Skin epidermis (tissue), 12 donors: Measurements from ENCODE around the gene RGS19.

Source experiments
- H3K27ac ChIP-seq, 21 experiments: fragments of 200-600 bp; sonication (generic) in 11 of 21; one replicate each; pipeline ENCODE4 v1.5.0; 2020; ENCODE audit warnings: mild to moderate bottlenecking in 3 of 21, inconsistent platforms in 2 of 21, moderate library complexity in 2 of 21
- H3K4me3 ChIP-seq, 7 experiments: fragments of 200-600 bp; sonication (generic) in 2 of 7; one replicate each; pipeline ENCODE4 v1.5.0; 2020; ENCODE audit warnings: inconsistent platforms in 2 of 7, mild to moderate bottlenecking in 2 of 7, moderate library complexity in 1 of 7

The RGS19 gene

DNA sequence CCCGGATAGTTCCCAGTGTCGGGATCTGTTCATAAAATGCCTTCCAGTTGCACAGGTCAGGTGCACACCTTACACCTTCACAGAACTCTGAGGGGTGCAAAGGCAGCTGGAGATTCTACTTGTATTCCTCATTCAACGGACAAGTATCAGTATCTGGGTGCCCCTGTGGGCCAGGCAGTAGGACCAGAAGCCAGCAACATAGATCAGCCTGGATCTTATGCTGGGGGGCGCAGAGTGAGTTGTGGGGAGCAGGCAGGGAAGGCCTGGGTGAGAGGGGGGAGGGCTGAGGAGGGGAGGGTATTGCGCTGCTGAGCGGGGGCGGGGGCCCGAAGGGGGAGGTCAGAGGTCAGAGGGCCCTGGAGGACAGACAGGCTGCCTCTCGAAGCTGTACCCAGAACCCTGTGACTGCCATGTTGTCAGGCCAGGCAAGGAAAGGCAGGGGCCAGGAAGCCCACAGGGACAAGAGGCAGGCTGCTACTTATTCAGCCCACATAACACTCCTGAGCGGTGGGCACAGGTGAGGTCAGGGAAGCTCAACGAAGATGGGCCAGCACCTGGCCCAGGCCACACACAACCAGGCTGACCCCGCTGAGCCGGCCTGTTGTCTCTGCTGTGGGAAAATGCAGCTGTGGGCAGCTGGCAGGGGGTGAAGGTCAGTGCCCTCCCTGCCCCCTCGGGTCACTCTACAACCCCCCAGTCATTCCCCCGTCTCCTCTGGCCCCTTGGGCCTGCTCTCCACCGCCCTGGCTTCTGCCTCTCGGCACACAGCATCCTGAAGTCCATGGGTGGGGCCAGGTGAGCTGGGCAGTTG, 1.7 kb upstream of the RGS19 start:
- peak overlapping the region in 10 of 21 experiments; percentile 52 to 94 (median 77) for H3K27ac ChIP-seq
- H3K4me3 ChIP-seq: peak overlapping the region in 6 of 7 experiments; percentile 0 to 83 (median 64)

DNA sequence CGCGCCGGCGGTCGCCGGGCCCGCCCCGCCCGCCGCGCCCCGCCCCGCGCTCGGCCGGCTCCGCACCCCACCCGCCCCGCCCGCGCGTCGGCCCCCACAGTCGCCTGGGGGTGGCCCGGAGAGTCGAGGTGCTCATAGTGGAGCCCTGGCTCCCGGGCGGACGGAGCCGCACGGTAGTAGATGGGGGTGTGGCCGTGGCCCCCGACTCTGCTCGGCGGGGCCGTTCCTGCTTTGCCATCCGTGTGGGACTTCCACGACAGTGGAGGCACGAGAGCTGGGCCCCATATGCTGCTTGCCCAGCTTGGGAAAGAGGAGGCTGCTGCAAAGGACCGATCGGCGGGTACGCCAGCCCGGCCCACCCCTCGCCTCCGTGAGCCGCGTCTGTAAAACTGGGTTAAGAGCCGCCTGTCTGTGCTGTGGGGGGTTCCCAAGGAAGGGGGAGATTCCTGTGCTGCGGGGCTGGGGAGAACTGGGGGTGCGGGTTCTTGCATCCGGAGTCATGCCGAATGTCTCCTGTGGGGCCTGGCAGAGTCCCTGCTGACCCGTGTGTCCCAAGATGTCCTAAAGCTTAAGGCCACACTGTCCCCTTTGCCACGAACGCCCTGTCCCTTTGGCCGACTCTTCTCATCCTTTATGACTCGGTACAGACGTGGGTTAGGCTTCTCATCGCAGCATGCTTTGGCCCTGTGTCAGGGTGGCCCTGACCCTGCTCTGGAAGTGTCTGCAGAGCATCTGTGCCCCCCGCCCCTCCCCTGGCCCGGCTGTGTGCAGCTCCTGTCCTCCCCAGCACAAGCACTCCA, 895 bp upstream of the RGS19 start, which contains the start of gene OPRL1:
TSS of gene OPRL1 (plus strand) at position 70 of the 800 bp plus-strand sequence. CDS start 12,639 bp downstream, outside the sequence.
- peak within 1 kb of the TSS; percentile 62 to 88 (median 74) for H3K4me3 ChIP-seq
- peak within 1 kb of the TSS; percentile 40 to 94 (median 84) for H3K27ac ChIP-seq

DNA sequence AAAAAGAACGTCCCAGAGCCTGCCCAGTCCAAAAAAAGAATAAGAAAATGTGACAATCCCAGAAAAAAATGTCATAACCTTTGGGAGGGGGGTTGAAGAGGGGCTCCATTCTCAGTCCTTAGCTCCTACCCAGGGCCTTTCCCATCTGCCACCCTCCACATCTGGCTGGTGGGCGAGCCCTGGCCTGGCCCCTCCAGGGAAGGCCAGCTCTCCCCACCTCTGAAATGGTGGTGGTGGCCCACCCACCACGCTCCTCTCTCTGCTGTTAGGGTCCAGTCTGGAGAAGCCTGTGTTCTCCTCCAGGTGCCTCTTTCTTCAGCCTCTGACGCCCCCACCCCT, 415 bp downstream of the RGS19 start:
- Histone ChIP-seq H3K27ac (peak overlapping the region; percentile 40 to 94 (median 84)), H3K4me3 (peak overlapping the region; percentile 62 to 88 (median 74))

DNA sequence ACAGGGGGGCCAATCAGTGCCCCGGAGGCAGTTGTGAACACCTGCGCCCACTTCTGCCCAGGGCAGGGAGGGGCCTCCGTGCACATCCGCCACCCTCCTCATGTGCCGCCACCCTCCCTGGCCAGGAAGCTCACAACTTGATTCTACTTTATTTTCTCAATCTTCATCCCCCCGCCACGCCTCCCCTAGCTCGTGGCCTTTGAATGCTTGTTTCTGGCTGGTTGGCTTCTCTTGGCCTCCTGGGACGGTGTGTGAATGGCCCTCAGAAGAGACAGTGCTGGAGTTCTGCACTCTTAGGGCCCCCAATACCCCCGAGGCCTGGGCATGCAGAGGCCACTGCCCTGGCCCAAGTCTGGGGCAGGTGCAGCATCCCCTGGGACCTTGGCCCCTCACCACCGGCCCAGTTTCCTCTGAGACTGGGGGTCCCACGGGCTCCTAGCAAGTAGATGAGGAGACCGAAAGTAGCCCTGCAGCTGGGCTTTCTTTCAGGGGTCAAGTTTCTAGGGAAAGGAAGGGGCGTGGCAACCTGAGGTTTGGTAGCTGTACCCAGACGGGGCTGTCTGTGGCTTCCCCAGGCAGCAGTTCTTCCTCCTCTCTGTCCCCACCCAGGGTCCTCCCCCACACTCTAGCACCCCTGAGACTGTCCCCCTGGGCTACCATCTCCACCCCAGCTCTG, 1.3 kb downstream of the RGS19 start:
- Histone ChIP-seq H3K27ac (peak overlapping the region in 20 of 21 experiments; percentile 21 to 94 (median 84)), H3K4me3 (peak overlapping the region; percentile 62 to 88 (median 74))

DNA sequence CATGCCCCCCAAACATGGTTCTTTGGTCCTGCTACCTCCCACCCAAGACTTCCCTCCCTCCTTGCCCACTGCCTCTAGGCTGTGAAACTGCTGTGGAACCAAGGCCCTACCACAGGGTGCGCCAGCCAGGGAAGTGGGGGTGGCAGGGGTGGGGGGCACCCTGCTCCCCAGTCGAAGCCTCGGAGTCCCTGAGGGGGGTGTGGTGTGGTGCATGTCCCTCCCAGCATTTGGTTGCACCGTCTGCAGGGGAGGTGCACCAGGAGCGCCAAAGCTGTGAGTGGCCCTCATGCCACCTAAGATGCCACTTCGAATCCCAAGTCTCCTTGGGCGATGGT, 1.8 kb downstream of the RGS19 start:
- H3K27ac ChIP-seq: peak overlapping the region in 18 of 21 experiments; percentile 5 to 94 (median 84)
- peak overlapping the region; percentile 62 to 88 (median 74) for H3K4me3 ChIP-seq

DNA sequence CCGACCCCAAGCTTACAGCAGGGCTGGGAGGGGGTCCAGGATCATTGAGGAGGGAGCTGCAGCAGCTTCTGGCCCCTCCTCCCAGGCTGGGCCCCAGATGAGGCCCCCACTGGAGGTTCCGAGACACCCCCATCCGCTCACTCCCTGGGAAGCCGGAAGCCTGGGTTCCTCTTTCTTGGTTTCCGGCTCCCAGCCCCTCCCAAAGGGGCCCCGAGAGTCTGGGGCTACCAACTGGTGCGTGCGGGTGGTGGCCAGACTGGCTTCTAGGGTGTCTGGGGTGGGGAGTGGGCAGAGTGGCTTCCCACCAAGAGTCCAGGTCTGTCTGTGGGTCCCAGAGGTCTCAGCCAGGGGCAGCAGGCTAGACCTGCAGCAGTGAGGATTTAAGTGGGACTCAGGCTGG, 2.2 kb downstream of the RGS19 start:
- Histone ChIP-seq H3K27ac (peak overlapping the region in 19 of 21 experiments; percentile 5 to 94 (median 84)), H3K4me3 (peak overlapping the region; percentile 62 to 88 (median 74))

DNA sequence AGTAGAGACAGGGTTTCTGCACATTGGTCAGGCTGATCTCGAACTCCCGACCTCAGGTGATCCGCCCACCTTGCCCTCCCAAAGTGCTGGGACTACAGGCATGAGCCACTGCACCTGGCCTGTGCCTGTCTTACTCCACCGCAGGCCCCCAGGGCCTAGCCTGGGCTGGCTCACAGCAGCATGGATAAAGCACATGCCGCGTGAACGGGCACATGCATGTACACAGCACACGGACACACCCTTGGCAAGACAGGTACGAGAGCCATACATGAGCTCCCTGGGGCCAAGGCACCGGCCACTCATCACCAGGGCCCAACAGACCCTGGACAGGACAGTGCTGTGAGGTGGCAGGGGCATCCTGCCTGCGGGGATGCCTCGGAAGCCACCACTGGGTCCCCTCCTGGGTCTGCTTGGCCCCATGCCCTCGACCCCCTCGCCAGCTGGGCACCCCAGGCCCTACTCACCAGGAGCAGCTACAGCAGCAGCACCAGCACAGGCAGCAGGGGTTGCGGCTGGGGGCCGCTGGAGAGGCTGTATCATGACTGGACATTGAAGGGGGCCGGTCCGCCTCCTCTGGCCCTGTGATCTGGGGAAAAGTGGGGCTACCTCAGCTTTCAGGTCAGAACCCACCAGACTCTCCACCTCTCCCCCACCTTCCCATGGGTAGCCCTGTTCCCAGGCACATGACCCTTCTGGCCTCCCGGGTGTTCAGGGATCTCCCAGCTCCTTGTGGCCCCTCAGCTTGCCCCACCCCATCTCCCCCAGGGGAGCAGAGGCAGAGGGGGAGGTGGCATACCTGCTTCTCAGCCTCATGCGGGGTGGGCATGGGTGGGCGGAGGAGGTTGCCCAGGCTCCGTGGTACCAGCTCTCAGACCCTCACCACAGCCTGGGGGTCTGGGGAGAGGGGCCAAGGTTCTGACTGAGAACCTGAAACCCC, 3.0 kb downstream of the RGS19 start:
- peak overlapping the region in 5 of 7 experiments; percentile 62 to 83 (median 74) for H3K4me3 ChIP-seq
- H3K27ac ChIP-seq: peak overlapping the region in 19 of 21 experiments; percentile 0 to 94 (median 84)

DNA sequence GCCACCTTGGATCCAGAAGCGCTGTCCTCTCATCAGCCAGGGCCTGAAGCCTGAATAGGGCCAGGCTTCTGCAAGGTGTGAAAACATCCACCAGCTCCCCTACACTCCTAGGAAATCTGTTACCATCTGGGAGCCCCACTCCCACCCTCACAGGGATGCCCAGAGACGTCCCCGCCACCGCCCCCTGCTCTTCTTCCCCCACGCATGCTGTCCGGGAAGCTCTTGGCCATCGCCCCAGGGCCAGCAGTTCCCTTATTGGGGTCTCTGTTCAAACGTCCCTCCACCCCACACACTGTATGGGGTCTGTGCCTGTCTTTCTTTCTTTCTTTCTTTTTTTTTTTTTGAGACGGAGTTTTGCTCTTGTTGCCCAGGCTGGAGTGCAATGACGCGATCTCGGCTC, 3.8 kb downstream of the RGS19 start:
- no peak overlapping the region for H3K27ac ChIP-seq
- no peak overlapping the region for H3K4me3 ChIP-seq

DNA sequence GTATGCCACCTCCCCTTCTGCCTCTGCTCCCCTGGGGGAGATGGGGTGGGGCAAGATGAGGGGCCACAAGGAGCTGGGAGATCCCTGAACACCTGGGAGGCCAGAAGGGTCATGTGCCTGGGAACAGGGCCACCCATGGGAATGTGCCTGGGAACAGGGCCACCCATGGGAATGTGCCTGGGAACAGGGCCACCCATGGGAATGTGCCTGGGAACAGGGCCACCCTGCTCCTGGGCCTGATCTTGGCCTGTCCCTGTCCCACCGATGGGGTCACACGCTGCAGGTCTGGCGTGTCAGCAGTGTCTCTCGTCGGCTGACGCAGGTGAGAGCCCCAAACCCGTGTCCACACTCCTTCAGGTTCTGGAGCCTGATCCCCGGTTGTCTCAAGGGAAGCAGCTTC, 4.4 kb downstream of the RGS19 start:
- Histone ChIP-seq H3K27ac (no peak overlapping the region), H3K4me3 (no peak overlapping the region)

DNA sequence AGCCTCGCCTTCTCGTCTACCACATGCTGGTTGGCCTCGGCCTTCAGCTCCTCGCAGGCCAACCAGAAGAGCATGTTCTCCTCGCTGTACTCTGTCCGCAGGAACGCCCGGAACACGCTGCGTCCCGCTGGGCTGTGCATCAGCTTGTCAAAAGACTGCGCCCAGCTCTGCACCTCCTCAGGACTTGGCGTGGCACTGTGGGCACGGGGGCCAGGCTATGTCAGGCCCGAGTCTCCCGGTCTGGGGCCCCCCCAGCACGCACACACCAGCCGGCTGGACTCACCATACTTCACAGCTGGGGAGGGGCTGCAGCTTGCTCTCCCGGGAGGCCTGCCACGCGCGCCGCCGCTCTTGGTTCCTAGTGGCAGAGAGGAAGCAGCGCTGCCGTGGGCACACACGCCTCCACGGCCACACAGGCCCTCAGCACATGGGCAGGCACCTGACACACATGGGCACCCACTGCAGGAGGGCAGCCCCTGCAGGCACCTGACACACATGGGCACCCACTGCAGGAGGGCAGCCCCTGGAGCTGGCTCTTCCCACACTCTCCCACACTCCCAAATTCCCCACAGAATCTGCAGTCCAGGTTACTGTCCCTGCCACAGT, 5.0 kb downstream of the RGS19 start:
- Histone ChIP-seq H3K27ac (no peak overlapping the region), H3K4me3 (no peak overlapping the region)

DNA sequence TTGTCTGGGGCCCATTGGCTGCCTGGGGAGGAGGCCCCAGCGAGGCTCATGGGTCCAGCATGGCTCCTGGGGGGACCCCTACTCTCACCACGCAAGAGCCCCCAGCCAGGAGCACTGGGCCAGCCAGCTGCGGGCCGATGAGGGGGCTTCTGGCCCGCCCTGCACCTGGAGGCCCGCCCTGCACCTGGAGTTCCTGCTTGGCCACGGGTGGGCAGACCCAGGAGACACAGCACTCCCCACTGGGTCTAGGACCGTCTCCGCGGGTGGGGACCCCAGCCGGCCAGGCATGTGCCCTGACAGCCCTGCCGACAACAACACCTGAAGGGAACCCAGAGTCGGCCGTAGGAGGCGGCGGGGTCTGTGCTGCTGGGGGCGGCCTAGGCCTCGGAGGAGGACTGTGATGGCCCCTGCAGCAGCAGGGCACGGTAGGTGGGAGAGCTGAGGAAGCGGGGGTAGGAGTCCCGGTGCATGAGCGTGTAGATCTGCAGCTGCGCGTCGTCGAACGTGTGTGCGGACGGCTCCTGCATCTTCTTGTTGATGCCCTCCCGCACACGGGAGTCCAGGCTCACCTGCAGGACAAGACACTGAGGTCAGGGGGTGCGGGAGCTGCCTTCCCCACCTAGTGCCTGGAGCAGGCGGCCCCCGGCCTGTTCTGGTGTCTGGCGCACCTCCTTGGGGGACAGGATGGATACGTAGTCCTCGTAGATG, 5.7 kb downstream of the RGS19 start:
- Histone ChIP-seq H3K4me3 (no peak overlapping the region), H3K27ac (no peak overlapping the region)

DNA sequence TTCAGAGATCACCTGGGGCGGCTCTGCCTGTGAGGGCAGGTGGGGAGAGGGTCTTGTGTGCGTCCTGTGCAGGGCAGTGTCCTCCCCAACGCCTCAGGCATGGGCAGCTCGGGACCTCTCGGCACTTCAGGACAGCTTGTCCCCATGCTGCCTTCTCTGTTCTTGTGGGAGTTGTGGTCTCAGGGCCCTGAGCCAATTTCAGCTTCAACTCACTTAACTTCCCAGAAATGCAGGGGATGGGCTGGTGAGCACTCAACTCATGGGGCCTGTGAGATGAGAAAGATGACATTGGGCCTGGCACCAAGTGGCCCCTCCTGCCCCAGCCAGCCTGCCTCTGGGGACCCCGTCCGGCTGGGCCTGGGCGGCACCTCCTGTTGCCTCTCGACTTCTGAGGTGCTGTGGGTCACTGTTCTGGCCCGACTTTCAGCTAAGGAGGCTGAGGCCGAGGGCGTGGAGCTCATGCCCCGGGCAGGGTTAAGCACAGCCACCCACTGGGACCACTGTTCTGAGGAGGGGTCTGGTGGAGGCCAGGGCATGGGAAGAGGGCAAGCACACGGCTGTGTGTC, 6.7 kb downstream of the RGS19 start:
- Histone ChIP-seq H3K27ac (no peak overlapping the region), H3K4me3 (no peak overlapping the region)

DNA sequence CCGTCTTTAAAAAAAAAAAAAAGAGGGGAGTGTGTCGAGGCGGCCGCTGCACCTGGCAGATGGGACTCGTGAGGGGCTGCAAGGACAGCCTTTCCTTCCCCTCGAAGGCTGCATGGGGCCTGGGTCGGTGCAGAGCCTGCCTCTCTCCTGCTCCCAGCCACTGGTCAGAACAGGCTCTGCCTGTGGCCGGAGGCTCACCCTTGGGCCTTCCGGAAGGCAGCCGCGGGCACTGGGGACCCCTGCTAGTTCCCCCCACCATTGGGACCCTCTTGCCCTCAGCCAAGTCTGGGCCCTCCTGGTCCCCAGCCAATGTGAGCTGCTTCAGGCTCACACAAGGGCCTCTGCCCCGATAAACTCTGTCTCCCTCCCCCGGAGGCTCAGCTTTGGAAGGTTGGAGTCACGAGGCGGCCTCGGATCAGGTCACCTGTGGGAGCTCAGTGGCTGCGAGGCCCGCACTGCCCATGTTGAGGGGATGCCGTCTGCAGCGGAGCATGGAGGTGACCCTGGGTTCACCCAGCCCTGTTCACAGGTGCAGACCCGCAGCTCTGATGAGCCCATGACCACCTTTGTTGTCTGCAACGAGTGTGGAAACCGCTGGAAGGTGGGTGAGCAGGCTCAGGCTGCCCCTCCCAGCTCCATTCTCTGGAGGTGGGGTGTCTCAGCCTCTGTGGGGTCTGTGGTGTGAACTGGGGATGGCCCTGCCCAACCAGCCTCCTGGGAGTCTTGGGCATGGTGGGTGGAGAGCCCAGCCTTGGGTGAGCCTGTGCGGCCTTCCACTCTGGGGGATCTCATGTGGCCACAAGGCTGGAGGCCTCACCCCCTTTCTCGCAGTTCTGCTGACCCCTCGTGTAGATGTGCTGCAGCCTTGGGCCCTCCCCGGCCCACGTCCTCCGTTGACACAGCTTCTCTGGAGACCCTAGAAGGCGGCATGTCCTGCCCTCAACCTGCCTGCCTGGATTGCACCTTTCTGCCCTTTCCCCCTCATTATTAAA, 7.7 kb downstream of the RGS19 start:
- Histone ChIP-seq H3K4me3 (no peak overlapping the region), H3K27ac (no peak overlapping the region)

DNA sequence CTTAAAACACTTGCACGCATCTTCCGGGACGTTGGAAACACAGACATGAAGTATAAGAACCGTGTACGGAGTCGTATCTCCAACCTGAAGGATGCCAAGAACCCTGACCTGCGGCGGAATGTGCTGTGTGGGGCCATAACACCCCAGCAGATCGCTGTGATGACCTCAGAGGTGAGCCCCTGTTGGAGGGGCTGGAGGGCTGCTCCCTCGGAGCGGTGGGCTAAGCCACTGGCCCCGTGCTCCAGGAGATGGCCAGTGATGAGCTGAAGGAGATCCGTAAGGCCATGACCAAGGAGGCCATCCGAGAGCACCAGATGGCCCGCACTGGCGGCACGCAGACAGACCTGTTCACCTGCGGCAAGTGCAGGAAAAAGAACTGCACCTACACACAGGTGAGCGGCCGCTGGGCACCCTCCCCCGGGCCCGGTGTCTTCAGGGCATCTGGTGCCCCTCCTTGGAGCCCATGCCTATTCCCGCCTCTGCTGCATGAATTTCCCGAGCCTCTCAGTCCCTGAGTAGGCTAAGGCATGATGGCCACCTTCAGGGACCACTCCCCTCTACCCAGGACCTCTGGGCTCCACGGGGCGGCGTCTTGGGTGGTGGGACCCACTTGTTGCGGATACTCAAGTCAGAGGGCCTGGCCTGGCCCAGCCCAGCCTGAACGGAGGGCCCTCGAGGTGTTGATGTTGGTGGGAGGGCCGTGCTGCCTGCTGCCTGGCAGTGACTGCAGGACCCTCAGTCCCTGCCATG, 8.9 kb downstream of the RGS19 start:
- Histone ChIP-seq H3K4me3 (no peak overlapping the region), H3K27ac (no peak overlapping the region)

DNA sequence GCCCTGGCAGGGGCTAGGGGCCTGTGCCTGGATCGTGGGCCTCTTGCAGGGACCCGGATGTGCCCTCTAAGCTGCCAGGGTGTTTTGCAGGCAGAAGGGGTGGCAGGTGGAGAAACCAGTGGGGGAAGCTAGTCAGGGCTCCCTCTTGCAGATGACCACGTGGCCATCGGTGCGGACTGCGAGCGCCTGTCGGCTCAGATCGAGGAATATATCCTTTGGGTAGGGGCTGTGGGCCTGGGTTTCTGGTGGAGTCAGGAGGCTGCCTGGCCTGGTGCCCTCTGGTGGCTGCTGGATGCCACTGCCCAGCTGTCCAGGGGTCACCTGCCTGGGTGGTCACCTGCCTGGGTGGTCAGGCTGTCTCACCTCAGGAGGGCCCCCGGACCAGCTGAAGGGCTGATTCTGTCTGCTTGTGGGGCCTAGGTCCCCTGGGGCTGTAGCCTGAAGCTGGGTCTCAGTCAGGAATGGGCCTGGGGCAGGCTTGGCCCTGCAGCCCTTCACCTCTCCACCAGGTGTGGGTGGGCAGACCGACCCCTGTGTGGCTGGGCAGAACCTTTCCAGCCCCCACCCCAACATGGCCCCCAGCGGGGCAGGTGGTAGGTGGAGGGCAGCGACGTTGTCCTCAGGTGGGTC, 9.6 kb downstream of the RGS19 start:
- H3K27ac ChIP-seq: no peak overlapping the region
- no peak overlapping the region for H3K4me3 ChIP-seq

DNA sequence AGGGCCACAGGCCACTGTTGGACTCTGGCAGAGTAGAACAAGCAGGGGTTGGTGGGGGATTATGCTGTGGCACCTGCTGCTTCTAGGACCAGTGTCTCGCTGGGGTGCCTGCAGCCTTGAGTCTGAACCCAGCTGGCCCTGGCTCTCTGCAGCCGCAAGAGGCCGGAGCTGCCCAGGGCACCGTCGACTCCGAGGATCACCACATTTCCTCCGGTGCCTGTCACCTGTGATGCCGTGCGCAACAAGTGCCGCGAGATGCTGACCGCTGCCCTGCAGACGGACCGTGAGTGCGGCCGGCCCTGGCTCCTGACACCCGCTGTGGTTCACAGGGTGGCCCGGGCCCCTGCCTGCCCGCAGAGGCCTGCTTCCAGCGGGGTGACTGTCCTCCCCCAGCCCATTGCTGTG, 10.1 kb downstream of the RGS19 start:
- Histone ChIP-seq H3K4me3 (no peak overlapping the region), H3K27ac (no peak overlapping the region)
